Hematopoietic multipotent progenitor cell treated with erythropoietin and hydrocortisone succinate and interleukin-3 and kit ligand, for 17 days (in vitro differentiated cells): Measurements from ENCODE around the gene FRMD7.
"Not testable (repeated sequence)": the region's sequence is repeated elsewhere in the genome, so short reads cannot be mapped to it uniquely, and the experiment has no call there.

ENCODE experiments used
- DNase-seq: peaks from one replicate; pipeline ENCODE4 v3.0.0-alpha.2; 2015; ENCODE audit warnings: low spot score

FRMD7 gene

DNA sequence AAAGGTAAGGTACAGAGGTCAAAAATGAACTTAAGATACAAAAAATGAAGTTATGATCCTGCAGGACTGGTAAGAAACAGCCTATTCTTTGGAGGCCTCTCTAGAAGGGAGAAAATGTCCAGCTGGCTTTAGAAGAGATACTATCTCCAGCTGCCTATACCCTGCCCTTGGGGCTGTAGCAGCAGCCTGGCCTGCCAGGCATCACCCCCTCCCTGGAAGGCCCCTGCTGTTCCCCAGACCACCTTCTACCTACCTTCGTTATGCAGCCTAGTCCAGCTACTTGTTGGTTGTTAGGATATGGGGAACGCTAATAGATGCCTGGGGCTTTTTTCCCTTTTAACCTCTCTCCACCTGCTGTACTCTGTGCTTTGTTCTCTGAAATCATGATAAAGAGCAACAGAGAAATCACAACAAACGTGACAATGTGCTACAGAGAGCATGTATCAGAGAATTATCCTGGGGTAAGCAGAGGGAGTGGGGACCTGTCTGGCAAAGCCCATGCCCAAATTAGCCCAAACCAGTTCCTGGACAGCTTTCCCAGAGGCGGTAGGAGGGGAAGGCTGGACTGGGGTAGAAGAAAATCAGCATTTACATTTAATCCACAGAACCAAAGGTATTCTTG is 34.5 kb downstream of the FRMD7 start:
- no peak for DNase-seq

DNA sequence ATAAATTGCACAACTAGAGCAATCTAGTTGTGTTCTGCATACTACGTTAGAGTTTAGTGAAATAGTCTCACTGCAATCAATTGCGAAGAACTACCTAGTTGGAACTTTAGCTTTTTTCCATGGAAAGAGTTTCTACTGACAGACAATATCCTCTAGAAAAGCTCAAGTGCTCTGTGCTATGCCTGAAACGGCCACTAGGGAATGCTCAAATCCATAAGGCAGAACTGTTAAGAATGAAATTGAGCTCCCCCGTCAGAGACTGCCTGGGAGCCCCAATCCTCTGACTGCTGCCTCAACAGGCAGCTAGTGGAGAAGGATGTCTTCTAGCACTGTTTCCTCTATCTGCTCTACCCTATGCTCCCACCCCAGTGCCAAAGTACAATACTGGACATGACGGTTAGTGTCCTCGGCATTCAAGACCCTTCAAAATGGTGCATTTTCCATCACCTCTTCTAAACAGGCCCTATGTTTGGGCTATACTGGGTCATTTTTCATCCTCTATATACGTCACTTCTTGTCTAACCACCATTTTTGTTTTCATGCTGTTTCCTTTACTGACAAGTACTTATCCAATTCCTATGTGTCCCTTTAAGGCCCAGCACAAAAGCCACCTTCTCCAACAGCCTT is 35.3 kb downstream of the FRMD7 start:
- peak; percentile 40 for DNase-seq

DNA sequence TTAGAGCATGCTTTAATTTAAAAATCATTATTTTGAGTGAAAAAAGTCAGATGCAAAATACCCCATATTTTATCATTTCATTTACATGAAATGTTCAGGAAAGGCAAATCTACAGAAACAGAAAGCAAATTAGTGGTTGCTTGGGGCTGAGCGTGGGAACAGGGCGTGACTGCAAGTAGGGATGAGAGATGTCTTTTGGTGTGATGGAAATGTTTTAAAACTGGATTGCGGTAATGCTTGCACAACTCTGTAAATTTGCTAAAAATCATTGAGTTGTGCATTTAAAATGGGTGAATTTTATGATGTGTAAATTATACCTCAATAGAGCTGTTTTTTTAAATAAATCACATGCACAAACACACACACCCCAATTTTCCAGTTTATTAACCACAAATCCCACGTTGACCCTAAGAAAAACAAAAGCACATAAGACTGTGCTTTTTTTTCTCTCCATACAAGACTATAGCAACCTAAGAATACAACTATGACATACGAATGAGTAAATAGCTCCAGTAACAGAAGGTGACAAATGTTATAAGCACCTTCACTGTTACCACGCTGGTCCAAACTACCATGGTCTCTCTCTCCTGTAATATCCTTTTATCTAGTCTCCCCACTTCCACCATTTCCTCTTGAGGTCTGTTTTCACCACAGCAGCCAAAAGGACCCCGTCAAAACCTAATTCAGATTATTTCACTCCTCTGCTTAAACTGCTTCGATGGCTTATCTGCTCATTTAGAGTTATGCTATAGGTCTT is 37.2 kb downstream of the FRMD7 start:
- no peak for DNase-seq

DNA sequence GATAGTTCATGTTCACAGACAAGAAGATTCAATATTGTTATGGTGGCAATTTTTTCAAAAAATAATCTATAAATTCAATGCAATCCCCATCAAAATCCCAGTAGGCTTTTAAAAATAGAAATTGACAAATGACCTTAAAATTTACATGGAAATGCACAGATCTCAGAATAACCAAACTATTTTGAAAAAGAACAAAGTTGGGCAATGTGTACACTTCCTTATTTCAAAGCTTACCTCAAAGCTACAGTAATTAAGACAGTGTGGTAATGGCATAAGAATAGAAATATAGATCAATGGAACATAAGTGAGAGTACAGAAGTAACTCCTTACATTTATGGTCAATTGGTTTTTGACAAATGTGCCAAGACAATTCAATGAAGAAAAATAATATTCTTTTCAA is 39.0 kb downstream of the FRMD7 start:
- no peak for DNase-seq

DNA sequence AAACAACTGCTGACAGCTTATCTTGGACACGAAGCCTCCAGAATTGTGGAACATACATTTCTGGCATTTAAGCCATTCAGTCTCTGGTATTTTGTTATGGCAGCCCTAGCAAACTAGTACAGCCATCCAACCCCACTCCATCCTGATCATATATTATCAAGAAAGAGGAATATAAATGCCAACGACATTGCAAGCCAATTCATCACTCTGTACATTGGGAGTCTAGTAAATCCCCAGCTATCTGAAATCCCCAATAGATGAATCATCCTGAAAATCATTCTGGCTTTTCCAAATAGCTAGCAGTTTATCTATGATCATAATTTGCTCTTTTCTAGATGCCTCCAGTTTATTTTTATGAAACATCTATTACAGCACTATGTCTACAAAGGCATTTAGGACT is 41.1 kb downstream of the FRMD7 start:
- DNase-seq: no peak

DNA sequence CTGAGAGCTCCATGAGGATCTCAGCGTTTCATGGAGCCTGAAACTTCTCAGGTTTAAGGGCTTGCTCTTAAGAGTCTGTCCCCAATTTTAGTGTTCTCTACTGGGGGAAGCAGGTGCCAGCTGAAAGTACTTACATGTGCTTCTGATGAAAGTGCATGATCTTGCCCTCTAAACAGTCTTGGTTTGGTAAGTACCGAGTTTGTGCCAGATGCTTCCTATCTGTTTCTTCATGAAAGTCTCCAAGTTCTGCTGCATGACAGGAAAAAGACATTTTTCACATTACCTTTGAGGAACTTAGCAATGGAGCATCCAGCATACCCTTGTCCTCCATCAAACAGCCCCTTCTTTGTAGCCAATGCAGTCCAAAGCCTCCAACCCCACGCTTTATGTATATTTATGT is 42.0 kb downstream of the FRMD7 start:
- no peak for DNase-seq

DNA sequence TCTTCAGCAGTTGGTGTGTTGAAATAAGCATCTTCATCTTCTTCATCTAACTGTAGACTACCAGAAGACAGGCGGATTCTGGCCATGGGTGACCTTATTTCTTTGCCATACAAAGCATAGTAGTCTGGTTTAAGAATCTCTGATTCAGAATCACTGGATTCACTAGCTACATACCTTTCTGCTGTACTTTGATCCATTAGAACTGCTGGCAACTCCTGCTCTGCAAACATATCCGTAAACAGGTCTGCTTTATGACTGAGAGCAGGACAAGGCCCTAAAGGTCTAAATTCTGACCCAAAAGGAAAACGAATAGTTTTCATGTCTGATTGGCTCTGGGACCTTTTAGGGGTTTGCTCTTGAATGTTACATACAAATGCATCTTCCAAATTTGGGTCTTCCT is 49.9 kb downstream of the FRMD7 start:
- DNase-seq: no peak

DNA sequence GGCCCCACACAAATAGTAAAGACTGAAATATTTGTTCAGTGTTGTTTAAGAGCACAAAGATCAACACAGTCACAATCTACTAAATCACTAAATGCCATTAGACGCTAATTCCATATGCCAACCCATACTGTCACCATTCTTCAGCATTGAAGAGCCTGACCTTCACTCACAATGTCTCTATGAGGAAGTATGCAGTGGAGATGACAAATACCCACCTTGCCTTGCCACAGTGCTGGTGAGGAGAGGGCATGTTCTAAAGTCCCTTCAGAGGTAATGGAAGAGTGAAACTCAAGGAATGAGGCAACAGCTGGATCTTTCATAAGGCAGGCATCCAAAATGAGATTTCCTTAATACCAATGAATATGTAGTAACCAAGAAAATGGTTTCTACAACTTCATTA is 50.4 kb downstream of the FRMD7 start:
- DNase-seq: no peak

DNA sequence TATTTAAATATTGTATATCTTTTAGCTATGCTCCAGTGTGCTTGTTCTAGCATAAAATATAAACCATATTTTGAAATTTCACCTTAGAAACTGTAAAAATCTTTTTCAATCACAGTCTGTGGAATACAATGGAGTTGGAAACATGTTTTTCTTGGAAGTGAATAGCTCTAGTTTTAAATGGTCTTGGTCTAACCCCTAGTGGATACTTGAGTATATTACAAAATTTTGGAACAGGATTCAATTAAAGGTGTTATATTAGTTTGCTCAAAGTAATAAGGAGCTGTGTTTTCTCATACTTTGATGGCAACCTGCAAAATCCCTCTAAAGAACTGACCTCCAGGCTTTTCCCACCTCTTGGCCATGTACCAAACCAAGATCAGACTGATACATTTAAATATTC is 56.6 kb downstream of the FRMD7 start:
- DNase-seq: peak; percentile 9

DNA sequence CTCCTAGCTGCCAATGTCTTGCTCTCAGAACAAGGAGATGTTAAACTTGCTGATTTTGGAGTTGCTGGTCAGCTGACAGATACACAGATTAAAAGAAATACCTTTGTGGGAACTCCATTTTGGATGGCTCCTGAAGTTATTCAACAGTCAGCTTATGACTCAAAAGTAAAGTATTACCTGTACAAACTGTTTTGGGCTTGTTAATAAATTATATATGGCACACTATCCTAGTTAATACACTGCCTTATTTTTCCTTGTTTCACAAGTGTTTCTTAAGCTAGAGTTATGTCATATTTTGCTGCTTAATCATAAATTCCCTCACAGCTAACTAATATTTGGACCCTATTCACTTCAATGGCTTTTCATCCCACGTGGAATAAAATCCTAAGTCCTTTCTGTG is 59.4 kb downstream of the FRMD7 start:
- no peak for DNase-seq

DNA sequence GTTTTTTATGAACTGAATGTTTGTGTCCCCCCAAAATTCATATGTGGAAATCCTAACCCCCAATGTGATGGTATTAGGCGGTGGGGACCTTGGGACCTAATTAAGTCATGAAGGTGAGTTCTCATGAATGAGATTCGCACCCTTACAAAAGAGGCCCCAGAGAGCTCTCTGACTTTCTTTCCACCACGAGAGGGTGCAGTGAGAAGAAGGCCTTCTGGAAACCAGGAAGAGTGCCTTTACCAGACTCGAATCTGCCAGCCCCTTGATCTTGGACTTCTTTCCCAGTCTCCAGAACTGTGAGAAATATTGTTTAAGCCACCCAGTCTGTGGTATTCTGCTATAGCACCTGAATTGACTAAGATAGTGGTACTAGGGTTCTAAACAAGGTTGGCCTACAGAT is 64.0 kb downstream of the FRMD7 start:
- DNase-seq: no peak

DNA sequence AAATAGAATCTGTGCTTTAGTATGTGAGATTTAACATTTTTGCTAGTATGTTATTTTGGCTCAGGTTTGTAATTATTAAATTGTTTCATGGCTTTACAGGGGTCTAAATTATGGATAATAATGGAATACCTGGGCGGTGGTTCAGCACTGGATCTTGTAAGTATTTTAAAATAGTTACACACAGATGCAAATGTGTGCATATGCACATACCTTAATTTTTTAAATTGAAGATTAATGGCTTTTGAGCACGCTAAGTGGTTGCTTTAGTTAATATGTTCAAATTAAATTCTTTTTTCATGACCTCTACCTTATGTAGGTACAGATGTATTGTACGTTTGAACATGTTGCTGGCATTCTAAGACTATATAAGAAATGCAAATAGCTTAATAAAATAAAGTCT is 64.5 kb downstream of the FRMD7 start:
- no peak for DNase-seq

DNA sequence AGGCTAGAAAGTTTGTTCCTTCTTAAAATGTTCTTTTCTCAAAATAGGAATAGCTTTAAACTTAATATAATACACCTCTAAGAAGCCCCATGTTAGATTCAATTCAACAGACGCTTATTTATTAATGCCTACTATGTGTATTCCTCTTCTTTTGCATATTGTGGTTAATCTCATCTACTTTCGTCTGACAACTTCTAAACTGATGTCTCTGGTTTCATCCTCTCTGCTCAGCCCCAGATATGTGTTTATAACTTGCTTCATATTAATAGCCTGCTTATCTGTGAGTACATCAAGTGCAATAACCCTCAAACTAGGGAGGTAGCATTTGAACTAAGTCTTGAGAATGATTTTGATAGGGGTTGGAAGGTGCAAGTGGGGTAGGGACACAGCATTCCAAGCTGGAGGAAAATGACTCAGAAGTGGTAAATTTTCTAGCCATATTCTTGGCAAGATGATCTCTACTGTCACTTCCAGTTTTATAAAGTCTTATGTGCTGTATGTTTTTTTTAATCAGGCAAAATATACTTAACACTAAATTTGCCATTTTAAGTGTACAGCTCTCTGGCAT is 67.8 kb downstream of the FRMD7 start:
- DNase-seq: no peak

DNA sequence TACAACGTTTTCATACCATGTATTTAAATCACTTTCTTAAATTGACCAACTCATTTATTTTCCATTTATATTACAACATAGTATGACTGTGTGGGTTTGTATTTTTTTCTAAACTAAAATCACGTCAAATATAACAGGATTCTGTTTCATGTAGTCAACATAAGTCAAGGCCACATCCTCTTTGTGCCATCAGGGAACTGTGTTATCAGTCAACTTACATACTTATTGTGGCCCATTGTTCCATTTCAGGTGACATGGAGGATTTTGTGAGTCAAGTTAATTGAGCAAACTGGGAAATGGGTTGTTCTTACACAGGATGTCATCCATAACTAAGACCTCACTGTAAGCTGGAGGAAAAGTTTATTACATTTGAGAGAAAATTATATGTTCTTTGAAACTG is 68.8 kb downstream of the FRMD7 start:
- DNase-seq: no peak

DNA sequence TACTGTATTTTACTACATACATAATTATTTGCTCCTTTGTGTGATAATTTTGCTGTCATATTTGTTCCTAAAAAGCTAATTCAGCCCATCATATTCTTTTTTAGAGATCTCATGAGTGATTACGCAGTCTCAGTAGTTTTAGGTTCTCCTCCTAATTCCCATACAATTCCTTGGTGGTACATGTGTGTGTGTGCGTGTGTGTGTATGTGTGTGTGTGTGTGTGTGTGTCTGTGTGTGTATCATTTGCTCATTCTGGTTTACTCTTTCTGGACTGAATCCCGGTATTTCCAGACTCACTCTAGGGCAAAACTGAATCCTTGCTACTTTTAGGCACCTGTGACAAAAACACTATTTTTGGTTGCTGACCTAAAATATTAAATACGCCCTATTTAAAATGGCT is 69.8 kb downstream of the FRMD7 start:
- DNase-seq: no peak

DNA sequence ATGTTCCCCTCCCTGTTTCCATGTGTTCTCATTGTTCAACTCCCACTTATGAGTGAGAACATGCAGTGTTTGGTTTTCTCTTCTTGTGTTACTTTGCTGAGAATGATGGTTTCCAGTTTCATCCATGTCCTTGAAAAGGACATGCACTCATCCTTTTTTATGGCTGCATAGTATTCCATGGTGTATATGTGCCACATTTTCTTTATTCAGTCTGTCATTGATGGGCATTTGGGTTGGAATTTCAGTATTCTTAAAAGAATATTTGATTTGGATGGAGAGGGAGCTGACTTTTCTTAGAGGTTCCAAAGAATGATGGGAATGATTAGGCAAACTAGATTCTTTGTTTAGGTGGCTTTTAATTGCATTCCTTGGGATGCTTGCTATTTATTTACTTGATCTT is 76.0 kb downstream of the FRMD7 start:
- not testable (repeated sequence) for DNase-seq

DNA sequence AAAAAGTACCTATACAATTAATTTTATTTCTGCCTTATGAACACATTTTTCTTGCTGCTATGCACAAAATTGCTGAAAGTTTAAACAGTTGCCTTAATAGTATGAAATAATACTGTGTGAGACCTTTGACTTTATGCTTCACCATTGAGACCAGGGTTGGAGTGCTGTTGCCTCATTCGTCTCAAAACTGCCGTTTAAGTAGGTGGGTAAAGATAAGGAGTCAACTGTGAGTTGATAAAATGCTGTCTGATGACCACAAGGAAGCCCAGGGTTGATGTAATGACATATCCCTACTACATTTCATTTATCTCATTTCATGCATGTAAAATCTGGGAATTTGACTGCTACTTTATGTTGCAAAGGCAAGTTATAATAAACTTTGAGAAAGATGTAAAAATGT is 81.3 kb downstream of the FRMD7 start:
- DNase-seq: no peak

DNA sequence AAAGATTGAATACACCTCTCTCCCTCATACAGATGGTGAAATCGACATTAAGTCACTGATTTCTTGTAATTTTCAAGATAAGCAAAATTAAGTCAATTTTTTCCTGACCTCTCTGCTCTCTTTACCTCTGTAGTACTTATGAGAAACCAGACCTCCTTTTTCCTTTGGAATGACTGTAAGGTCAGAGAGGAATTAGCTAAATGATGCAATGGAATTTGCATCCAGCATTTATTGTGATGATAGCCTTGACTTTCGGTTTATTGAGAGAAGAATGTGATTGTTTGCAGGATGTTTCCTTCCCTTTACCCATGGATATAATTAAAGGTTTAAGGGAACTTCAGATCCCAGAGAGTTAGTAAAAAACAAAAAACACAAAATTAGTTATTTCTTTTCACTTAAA is 82.4 kb downstream of the FRMD7 start:
- DNase-seq: no peak

DNA sequence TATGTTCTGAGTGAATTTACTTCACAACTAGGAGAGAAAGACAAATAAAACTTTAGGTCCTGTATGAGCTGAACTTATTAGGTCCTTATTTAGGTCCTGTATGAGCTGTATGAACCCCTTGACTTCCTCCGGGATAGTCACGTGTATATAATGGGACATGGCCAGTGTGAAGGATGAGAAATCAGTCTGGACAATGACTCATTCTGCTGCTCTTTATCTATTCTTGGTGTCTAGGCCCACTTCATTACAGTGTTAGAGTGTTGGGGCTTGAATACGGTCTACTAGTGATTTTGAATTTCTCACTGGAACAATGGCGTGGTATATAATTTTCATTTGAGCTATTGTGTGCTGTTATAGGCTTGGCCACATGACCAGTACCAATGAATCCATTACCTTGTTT is 82.9 kb downstream of the FRMD7 start:
- no peak for DNase-seq

DNA sequence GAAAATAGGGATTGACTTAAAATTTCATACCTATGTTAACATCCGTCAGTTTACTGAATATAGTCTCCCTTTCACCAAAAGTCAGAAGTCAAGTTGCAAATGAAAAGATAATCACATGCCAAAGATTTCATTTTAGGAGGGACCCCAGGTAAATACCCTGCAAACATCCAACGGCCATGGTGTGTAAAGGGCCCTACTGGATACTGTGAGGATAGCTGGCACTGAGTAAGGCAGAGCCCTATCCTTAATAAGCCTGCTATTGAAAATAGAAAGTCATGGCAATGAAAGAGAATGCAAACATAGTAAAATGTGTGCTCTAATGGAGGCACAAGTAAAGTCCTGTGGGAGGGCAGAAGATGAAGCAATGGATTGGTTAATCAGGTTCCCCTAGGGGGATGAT is 83.8 kb downstream of the FRMD7 start:
- DNase-seq: no peak

DNA sequence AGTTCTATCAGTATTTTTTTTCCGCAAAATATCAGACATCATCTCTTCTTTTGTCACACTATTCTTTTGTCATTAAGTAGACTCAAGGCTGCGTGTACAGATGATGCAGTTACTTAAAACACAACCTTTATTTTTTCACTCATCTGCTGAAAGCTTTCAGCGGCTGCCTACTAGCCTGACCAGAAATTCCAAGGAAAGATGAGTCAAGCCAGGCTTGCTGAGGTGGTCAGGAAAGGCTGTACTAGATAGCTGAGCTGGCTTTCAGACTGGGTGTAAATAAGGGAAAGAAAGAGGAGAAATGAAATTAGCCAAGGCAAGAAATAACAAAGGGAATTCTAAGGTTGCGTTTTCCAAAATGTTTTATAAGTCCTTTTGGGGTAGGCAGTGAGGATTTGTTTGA is 86.8 kb downstream of the FRMD7 start:
- DNase-seq: no peak

DNA sequence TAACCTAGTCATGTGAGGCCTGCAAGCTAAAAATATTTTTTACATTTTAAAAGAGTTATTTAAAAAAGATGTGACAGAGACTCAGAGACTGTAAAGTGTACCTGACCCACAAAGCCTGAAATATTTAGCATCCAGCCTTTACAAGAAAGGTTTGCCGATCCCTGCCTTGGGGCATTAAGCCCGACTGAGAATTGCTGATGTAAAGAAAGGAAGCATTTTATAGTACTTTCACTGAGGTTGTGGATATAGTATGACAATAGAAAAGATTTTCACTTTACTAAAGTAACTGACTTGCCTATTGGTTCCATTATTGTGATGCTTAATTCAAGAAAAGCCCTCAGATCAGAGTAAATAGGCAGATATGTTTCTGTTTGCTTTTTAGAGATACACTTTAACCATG is 87.8 kb downstream of the FRMD7 start:
- no peak for DNase-seq

DNA sequence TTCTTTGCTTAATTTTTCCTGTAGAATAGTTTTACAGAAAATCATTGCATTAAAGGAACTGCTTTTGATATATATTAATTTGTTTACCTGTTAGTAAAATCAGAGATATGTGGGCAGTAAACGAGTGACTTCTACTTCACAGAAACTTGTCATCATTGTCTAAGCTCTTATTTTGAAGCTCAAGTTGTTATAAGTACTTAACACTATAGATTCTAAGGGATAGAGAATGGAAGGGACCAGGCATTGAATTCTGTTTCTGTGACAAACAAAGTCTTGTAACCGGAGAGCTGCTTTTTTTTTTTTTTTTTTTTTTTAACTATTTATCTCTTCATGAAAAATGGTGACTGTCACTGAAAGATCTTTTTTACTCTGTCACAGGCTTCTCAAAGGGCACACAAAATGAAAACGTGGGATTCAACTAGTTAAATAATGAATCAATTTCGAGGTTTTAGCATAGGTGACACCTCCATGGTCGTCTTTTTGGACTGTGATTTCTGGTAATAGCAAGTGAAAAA is 90.3 kb downstream of the FRMD7 start:
- no peak for DNase-seq
